AG10803 (cell line): ENCODE data around the gene BATF.

Experiments
- DNase-seq: peaks from one replicate; pipeline ENCODE4 v3.0.0; 2010; ENCODE audit warnings: low read depth
- H3K4me3 ChIP-seq: 2 replicates; pipeline ENCODE4 v1.5.1; 2011; ENCODE audit warnings: mild to moderate bottlenecking, low read length, control low read depth
- TF ChIP-seq, protein P1 (sequence below): conservative IDR thresholded peaks from 2 replicates; pipeline ENCODE4 v1.5.1; 2011; ENCODE audit warnings: mild to moderate bottlenecking, low read length, control low read depth, inconsistent platforms

Gene BATF

DNA sequence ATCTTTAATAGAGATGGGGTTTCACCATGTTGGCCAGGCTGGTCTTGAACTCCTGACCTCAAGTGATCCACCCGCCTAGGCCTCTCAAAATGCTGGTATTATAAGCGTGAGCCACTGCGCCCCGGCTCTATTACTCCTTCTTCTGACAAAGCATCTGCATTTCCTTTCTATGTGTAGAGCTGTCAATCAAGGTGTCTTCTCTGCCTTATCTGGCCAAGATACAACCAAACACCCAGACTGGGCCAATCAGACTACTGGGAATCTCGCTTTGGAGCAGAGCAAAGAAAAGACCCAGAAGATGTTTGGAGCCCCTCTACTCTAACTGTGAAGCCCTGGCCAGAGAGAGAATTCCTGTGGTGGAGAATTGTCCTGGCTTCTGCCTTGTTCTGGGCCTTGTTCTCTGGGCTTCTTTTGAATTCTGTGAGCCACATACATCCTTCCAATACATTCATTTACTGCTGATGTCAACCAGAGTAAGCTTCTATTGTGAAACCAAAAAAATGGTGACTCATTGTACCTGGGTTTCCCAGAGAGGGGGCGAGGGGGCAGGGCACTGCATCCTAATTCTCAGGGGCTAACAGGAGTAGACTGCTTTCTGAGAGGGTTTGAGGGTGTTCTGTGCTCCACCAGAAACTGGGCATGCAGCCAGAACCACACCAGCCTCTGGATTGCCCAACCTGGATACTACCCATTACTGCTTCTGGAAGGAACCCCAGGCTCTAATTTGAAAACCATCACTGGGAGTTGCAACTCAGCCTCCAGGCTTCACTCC lies 37.4 kb downstream of the BATF start:
- DNase-seq = peak; percentile 65
- H3K4me3 ChIP-seq = no peak overlapping the region
- TF ChIP-seq, protein P1, sequence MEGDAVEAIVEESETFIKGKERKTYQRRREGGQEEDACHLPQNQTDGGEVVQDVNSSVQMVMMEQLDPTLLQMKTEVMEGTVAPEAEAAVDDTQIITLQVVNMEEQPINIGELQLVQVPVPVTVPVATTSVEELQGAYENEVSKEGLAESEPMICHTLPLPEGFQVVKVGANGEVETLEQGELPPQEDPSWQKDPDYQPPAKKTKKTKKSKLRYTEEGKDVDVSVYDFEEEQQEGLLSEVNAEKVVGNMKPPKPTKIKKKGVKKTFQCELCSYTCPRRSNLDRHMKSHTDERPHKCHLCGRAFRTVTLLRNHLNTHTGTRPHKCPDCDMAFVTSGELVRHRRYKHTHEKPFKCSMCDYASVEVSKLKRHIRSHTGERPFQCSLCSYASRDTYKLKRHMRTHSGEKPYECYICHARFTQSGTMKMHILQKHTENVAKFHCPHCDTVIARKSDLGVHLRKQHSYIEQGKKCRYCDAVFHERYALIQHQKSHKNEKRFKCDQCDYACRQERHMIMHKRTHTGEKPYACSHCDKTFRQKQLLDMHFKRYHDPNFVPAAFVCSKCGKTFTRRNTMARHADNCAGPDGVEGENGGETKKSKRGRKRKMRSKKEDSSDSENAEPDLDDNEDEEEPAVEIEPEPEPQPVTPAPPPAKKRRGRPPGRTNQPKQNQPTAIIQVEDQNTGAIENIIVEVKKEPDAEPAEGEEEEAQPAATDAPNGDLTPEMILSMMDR = no peak

DNA sequence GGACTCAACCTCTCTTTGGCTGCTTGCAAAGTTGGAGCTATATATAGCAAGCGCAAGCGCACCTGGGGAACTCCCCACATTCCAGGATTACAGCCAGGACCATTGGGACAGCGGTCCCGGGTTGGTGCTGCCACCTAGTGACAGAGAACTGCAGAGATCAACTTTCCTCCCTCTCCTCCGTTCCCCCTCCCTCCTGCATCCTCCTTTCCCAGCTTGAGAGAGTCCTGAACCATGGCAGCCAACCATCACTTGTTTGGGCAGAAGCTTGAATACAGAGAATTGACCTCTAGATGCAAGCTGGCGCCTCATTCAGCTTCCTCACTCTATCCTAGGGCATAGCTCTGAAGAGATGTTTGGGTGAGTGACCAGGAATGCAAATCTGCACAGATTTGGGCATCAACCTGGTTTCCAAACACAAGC lies 38.8 kb downstream of the BATF start:
- DNase-seq = peak; percentile 62
- no peak overlapping the region for H3K4me3 ChIP-seq
- TF ChIP-seq, protein P1 = peak; percentile 90

DNA sequence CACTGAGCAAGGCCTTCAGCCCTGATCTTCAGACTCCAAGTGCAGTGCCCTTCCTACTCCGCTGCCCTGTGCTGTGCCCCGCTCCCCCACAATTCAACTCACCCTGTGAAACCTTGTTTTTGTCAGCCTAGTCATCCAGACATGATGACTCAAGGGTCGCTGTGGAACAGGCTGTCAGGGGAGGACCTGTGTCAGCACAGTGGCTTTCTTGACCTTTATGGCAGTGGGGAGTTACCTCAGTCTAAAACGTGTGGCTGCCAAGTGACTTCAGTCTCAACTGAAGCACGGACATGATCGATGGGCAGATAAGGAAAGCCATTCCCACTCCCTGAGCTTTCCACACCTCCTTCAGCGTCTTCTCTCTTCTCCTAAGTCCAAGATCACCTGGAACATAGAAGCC lies 39.8 kb downstream of the BATF start:
- no peak overlapping the region for H3K4me3 ChIP-seq
- TF ChIP-seq, protein P1 = no peak
- no peak for DNase-seq

DNA sequence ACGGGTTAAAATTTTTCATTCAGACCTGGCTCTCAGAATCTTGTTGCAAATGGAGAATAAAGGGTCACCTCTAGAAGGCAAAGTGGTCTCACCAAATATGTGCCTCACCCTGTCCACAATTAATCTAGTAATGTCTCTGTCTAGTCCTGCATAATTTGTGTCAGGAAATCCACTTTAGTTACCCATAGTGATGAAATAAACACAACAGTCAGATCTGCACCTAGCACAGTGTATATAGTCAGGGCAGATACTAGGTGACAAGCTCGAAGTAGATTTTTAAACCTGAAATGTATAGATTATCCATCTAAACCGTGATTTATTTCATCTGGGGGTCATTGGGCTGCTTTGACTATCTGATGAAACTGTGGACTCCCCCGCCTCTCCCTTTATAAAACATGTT lies 40.2 kb downstream of the BATF start:
- H3K4me3 ChIP-seq = no peak overlapping the region

DNA sequence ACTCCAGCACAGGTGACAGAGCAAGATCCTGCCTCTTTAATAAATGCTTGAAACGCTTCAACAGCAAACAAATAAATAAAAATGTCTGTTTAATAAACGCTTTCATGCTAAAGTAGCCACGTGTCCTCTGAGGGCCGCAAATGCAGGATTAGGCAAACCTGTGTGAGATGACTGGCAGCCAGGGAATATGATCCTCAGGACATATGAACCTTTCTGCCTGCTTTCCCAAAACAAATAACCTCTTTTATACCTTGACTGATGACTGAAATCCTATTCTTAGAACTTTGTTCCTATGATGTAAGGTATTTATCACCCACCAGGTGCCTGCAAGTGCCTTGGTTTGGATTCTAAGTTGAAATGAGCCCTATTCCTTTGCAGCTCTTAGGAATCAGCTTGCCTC lies 41.7 kb downstream of the BATF start:
- no peak for DNase-seq
- TF ChIP-seq, protein P1 = no peak
- no peak overlapping the region for H3K4me3 ChIP-seq

More for the DNA sequence above, 40.2 kb downstream of the BATF start:
- TF ChIP-seq, protein P1 = no peak
- no peak for DNase-seq

DNA sequence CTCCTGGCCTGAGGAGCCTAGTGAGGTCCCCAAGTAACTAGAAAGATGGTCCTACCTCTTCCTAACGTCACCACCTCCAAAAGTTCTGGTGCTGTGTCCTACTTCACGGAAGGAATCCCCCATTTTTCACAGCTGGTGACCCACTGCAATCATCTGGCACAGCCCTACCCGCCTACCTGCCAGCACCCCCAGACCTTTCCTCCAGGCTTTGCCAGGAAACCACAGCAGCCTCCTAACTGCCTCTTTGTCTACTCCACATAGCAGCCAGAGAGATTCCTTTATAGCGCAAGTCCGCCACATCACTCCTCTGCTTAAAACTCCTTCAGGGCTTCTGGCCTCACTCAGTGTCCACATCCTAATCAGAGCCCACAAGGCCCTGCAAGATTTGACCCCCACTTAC lies 42.8 kb downstream of the BATF start:
- TF ChIP-seq, protein P1 = no peak
- no peak overlapping the region for H3K4me3 ChIP-seq

DNA sequence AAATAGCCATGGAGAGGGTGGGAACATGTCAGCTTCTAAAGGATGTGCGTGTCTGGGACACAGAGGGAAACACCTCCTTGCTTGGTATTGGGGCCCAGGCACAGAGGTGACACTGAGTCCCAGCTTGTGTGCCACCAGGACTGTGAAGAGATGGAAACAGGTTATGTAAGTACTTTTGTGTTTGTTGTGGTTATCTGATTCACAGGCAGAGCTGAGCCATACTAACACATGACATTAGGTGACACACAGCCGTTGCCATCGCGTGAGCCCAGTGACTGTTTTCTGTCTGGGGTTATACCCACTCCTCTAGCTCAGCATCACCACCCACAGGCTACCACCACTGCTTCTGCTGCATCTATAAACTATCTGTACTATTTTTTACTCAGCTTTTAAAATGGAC lies 44.1 kb downstream of the BATF start:
- TF ChIP-seq, protein P1 = no peak
- DNase-seq = peak; percentile 5
- no peak overlapping the region for H3K4me3 ChIP-seq

More for the DNA sequence above, 42.8 kb downstream of the BATF start:
- no peak for DNase-seq
